ENCODE results near the gene SDK1. TPM values are rescaled to one million over a fixed set of nuclear protein-coding genes. Genes with fewer than 3 reads are reported as not detected.

SDK1 gene
- total RNA-seq, 2 experiments from 2014 or later: 0.25 to 0.78 TPM

GRCh38 chr7:3616306-3616705 is 315.3 kb downstream of the SDK1 start:
- H3K4me3 Mint-ChIP-seq: no peak overlapping the region
- TF ChIP-seq CTCF (IDR thresholded peaks at IDR 0.05): no peak
- no peaks in the 10 kb centered on the region for H3K9me3 Mint-ChIP-seq
- POLR2A ChIA-PET: no interaction called here
- DNase-seq: no peak
- ATAC-seq: no peak
- H3K27me3 Mint-ChIP-seq: peaks cover under 1% of the 10 kb centered on the region
- H3K27ac Mint-ChIP-seq: no peak overlapping the region
- no peaks in the 10 kb centered on the region for H3K4me1 Mint-ChIP-seq (ENCODE audit: low read depth)
- intact Hi-C loops (cut with micrococcal nuclease): no loop called here
- no peaks in the 10 kb centered on the region for H3K36me3 Mint-ChIP-seq (ENCODE audit: low read depth)
- CTCF ChIA-PET: interaction anchor here (0.9 kb wide), 1 partner anchor 15 kb away, joined by 3 read pairs; no protein-coding TSS in a partner anchor

- H3K27me3 Mint-ChIP-seq: no peaks in the 10 kb centered on the region
Observed at GRCh38 chr7:3630081-3630480, 329.0 kb downstream of the SDK1 start.

GRCh38 chr7:3634396-3634795 is 333.3 kb downstream of the SDK1 start:
- Mint-ChIP-seq H3K4me3 (no peak overlapping the region), H3K27ac (no peak overlapping the region), H3K27me3 (no peaks in the 10 kb centered on the region), H3K9me3 (peaks cover 9% of the 10 kb centered on the region), H3K4me1 (ENCODE audit: low read depth) (no peaks in the 10 kb centered on the region), H3K36me3 (ENCODE audit: low read depth) (no peaks in the 10 kb centered on the region)
- DNase-seq (no peak), ATAC-seq (no peak)
- POLR2A ChIA-PET: interaction anchor here (1.1 kb wide), 1 partner anchor 10 kb away, joined by 4 read pairs; no protein-coding TSS in a partner anchor
- intact Hi-C loops (cut with micrococcal nuclease): no loop called here
- TF ChIP-seq CTCF (IDR thresholded peaks at IDR 0.05): no peak
- CTCF ChIA-PET: no interaction called here

More at GRCh38 chr7:3630081-3630480, 329.0 kb downstream of the SDK1 start:
- Mint-ChIP-seq H3K4me3 (no peak overlapping the region), H3K36me3 (ENCODE audit: low read depth) (peaks cover 1% of the 10 kb centered on the region), H3K4me1 (ENCODE audit: low read depth) (no peaks in the 10 kb centered on the region), H3K27ac (no peak overlapping the region), H3K9me3 (peaks cover 13% of the 10 kb centered on the region)
- ChIA-PET CTCF (no interaction called here), POLR2A (no interaction called here)
- DNase-seq (no peak), ATAC-seq (no peak)
- intact Hi-C loops (cut with micrococcal nuclease): no loop called here
- TF ChIP-seq CTCF (IDR thresholded peaks at IDR 0.05): no peak

GRCh38 chr7:3636131-3636860 is 335.2 kb downstream of the SDK1 start:
- intact Hi-C loops (cut with micrococcal nuclease): no loop called here
- Mint-ChIP-seq H3K27me3 (no peaks in the 10 kb centered on the region), H3K36me3 (ENCODE audit: low read depth) (no peaks in the 10 kb centered on the region), H3K4me3 (no peak overlapping the region), H3K4me1 (ENCODE audit: low read depth) (no peaks in the 10 kb centered on the region), H3K9me3 (no peaks in the 10 kb centered on the region), H3K27ac (no peak overlapping the region)
- ChIA-PET CTCF (no interaction called here), POLR2A (interaction anchor here (0.6 kb wide), 1 partner anchor 531 kb away, joined by 3 read pairs; no protein-coding TSS in a partner anchor)
- no peak for TF ChIP-seq CTCF (IDR thresholded peaks at IDR 0.05)
- ATAC-seq: no peak
- no peak for DNase-seq

- no peak for TF ChIP-seq CTCF (IDR thresholded peaks at IDR 0.05)
- no peak overlapping the region for H3K4me3 Mint-ChIP-seq
- H3K27ac Mint-ChIP-seq: no peak overlapping the region
- H3K36me3 Mint-ChIP-seq (ENCODE audit: low read depth): no peaks in the 10 kb centered on the region
- no peaks in the 10 kb centered on the region for H3K9me3 Mint-ChIP-seq
- ChIA-PET CTCF (no interaction called here), POLR2A (no interaction called here)
- H3K4me1 Mint-ChIP-seq (ENCODE audit: low read depth): no peaks in the 10 kb centered on the region
- ATAC-seq (no peak), DNase-seq (no peak)
- intact Hi-C loops (cut with micrococcal nuclease): no loop called here
- no peaks in the 10 kb centered on the region for H3K27me3 Mint-ChIP-seq
Observed at GRCh38 chr7:3639253-3639652, 338.2 kb downstream of the SDK1 start.

Measured in activated CD8-positive, alpha-beta T cell treated with anti-CD3 and anti-CD28 coated beads for 36 hours (primary cell).